ENCODE results near the gene SUCLA2. TPM values are rescaled to one million over a fixed set of nuclear protein-coding genes. Genes with fewer than 3 reads are reported as not detected.
"Not testable (repeated sequence)": the region's sequence is repeated elsewhere in the genome, so short reads cannot be mapped to it uniquely, and the experiment has no call there.

Gene SUCLA2
- total and polyA plus RNA-seq, 5 donors from 2014 or later = 14.0 to 25.8 (median 17.4) TPM

GRCh38 chr13:47959468-47960247 is 41.4 kb downstream of the SUCLA2 start:
- H3K27ac Mint-ChIP-seq = no peak overlapping the region
- H3K36me3 Mint-ChIP-seq = peaks cover 80% of the 10 kb centered on the region
- H3K36me3 ChIP-seq (ENCODE audit: control insufficient read depth, insufficient read depth, low read length) = peaks cover 55% of the 10 kb centered on the region

GRCh38 chr13:47957073-47957472 is 44.0 kb downstream of the SUCLA2 start:
- peaks cover 2 to 6% (median 5%) of the 10 kb centered on the region in 4 donors for H3K4me1 Mint-ChIP-seq
- Histone ChIP-seq H3K27ac (ENCODE audit: insufficient read depth, low read length, poor library complexity, severe bottlenecking) (no peak overlapping the region), H3K4me3 (ENCODE audit: low read depth, low read length) (no peak overlapping the region), H3K4me1 (ENCODE audit: control insufficient read depth, insufficient read depth, low read length, poor library complexity, severe bottlenecking) (no peaks in the 10 kb centered on the region), H3K27me3 (ENCODE audit: control insufficient read depth, insufficient read depth, low read length) (no peaks in the 10 kb centered on the region), H3K36me3 (ENCODE audit: control insufficient read depth, insufficient read depth, low read length) (peaks cover 48% of the 10 kb centered on the region), H3K9me3 (ENCODE audit: control insufficient read depth in 2 of 2, low read length in 2 of 2) (peaks cover 18 to 27% of the 10 kb centered on the region in 2 experiments)
- H3K27ac Mint-ChIP-seq = no peak overlapping the region
- H3K36me3 Mint-ChIP-seq = peaks cover 84% of the 10 kb centered on the region
- ATAC-seq (ENCODE audit: low read depth in 2 of 2) = no peak
- DNase-seq = no peak
- peak overlapping the region in 1 of 4 donors; percentile 38 for H3K4me3 Mint-ChIP-seq
- no peaks in the 10 kb centered on the region for H3K27me3 Mint-ChIP-seq
- H3K9me3 Mint-ChIP-seq = peaks cover 0 to 30% (median 11%) of the 10 kb centered on the region in 7 donors

More at GRCh38 chr13:47959468-47960247, 41.4 kb downstream of the SUCLA2 start:
- peaks cover 0 to 5% (median 0%) of the 10 kb centered on the region in 4 donors for H3K4me1 Mint-ChIP-seq
- H3K4me1 ChIP-seq (ENCODE audit: control insufficient read depth, insufficient read depth, low read length, poor library complexity, severe bottlenecking) = no peaks in the 10 kb centered on the region
- H3K27me3 Mint-ChIP-seq = no peaks in the 10 kb centered on the region
- peaks cover 0 to 30% (median 11%) of the 10 kb centered on the region in 7 donors for H3K9me3 Mint-ChIP-seq
- H3K27me3 ChIP-seq (ENCODE audit: control insufficient read depth, insufficient read depth, low read length) = no peaks in the 10 kb centered on the region
- no peak overlapping the region for H3K4me3 ChIP-seq (ENCODE audit: low read depth, low read length)
- H3K27ac ChIP-seq (ENCODE audit: insufficient read depth, low read length, poor library complexity, severe bottlenecking) = no peak overlapping the region
- ATAC-seq (ENCODE audit: low read depth in 2 of 2) (no peak), DNase-seq (no peak)
- H3K9me3 ChIP-seq (ENCODE audit: control insufficient read depth in 2 of 2, low read length in 2 of 2) = peaks cover 18 to 27% of the 10 kb centered on the region in 2 experiments
- H3K4me3 Mint-ChIP-seq = no peak overlapping the region

- no peak overlapping the region for H3K27ac ChIP-seq (ENCODE audit: insufficient read depth, low read length, poor library complexity, severe bottlenecking)
- ATAC-seq (ENCODE audit: low read depth in 2 of 2) (no peak), DNase-seq (no peak)
- peaks cover 50% of the 10 kb centered on the region for H3K36me3 ChIP-seq (ENCODE audit: control insufficient read depth, insufficient read depth, low read length)
- H3K4me1 ChIP-seq (ENCODE audit: control insufficient read depth, insufficient read depth, low read length, poor library complexity, severe bottlenecking) = no peaks in the 10 kb centered on the region
- no peaks in the 10 kb centered on the region for H3K27me3 ChIP-seq (ENCODE audit: control insufficient read depth, insufficient read depth, low read length)
- H3K4me3 ChIP-seq (ENCODE audit: low read depth, low read length) = no peak overlapping the region
- Mint-ChIP-seq H3K27ac (no peak overlapping the region), H3K9me3 (peaks cover 0 to 30% (median 11%) of the 10 kb centered on the region in 7 donors), H3K4me3 (no peak overlapping the region), H3K27me3 (no peaks in the 10 kb centered on the region), H3K4me1 (peaks cover 2 to 13% (median 8%) of the 10 kb centered on the region in 4 donors), H3K36me3 (peaks cover 82% of the 10 kb centered on the region)
- peaks cover 18 to 27% of the 10 kb centered on the region in 2 experiments for H3K9me3 ChIP-seq (ENCODE audit: control insufficient read depth in 2 of 2, low read length in 2 of 2)
Observed at GRCh38 chr13:47955836-47956235, 45.2 kb downstream of the SUCLA2 start.

- H3K9me3 ChIP-seq (ENCODE audit: control insufficient read depth in 2 of 2, low read length in 2 of 2) = no peaks in the 10 kb centered on the region
- peaks cover 28% of the 10 kb centered on the region for H3K36me3 ChIP-seq (ENCODE audit: control insufficient read depth, insufficient read depth, low read length)
- Mint-ChIP-seq H3K4me1 (peaks cover 2 to 20% (median 10%) of the 10 kb centered on the region in 4 donors), H3K9me3 (peaks cover 0 to 1% (median 0%) of the 10 kb centered on the region in 7 donors), H3K27me3 (no peaks in the 10 kb centered on the region), H3K27ac (peak overlapping the region in 1 of 3 donors; percentile 4), H3K36me3 (peaks cover 58% of the 10 kb centered on the region), H3K4me3 (no peak overlapping the region)
- H3K4me3 ChIP-seq (ENCODE audit: low read depth, low read length) = no peak overlapping the region
- DNase-seq (no peak), ATAC-seq (ENCODE audit: low read depth in 2 of 2) (no peak)
- H3K27me3 ChIP-seq (ENCODE audit: control insufficient read depth, insufficient read depth, low read length) = no peaks in the 10 kb centered on the region
- H3K4me1 ChIP-seq (ENCODE audit: control insufficient read depth, insufficient read depth, low read length, poor library complexity, severe bottlenecking) = no peaks in the 10 kb centered on the region
- H3K27ac ChIP-seq (ENCODE audit: insufficient read depth, low read length, poor library complexity, severe bottlenecking) = no peak overlapping the region
Observed at GRCh38 chr13:47949799-47950198, 51.3 kb downstream of the SUCLA2 start.

- Histone ChIP-seq H3K4me3 (ENCODE audit: low read depth, low read length) (no peak overlapping the region), H3K36me3 (ENCODE audit: control insufficient read depth, insufficient read depth, low read length) (peaks cover 16% of the 10 kb centered on the region), H3K4me1 (ENCODE audit: control insufficient read depth, insufficient read depth, low read length, poor library complexity, severe bottlenecking) (no peaks in the 10 kb centered on the region), H3K9me3 (ENCODE audit: control insufficient read depth in 2 of 2, low read length in 2 of 2) (no peaks in the 10 kb centered on the region), H3K27ac (ENCODE audit: insufficient read depth, low read length, poor library complexity, severe bottlenecking) (no peak overlapping the region), H3K27me3 (ENCODE audit: control insufficient read depth, insufficient read depth, low read length) (no peaks in the 10 kb centered on the region)
- ATAC-seq (ENCODE audit: low read depth in 2 of 2) = no peak
- no peaks in the 10 kb centered on the region for H3K27me3 Mint-ChIP-seq
- H3K4me3 Mint-ChIP-seq = no peak overlapping the region
- H3K4me1 Mint-ChIP-seq = peaks cover 0 to 8% (median 4%) of the 10 kb centered on the region in 4 donors
- no peak overlapping the region for H3K27ac Mint-ChIP-seq
- H3K36me3 Mint-ChIP-seq = peaks cover 60% of the 10 kb centered on the region
- no peak for DNase-seq
- no peaks in the 10 kb centered on the region for H3K9me3 Mint-ChIP-seq
Observed at GRCh38 chr13:47945738-47946137, 55.3 kb downstream of the SUCLA2 start.

GRCh38 chr13:47945146-47945545 is 55.9 kb downstream of the SUCLA2 start:
- not testable (repeated sequence) for ATAC-seq (ENCODE audit: low read depth in 2 of 2); H3K9me3 Mint-ChIP-seq
- H3K36me3 ChIP-seq (ENCODE audit: control insufficient read depth, insufficient read depth, low read length) = peaks cover 17% of the 10 kb centered on the region

GRCh38 chr13:47934371-47934770 is 66.7 kb downstream of the SUCLA2 start:
- peaks cover 20% of the 10 kb centered on the region for H3K36me3 Mint-ChIP-seq
- no peaks in the 10 kb centered on the region for H3K9me3 ChIP-seq (ENCODE audit: control insufficient read depth in 2 of 2, low read length in 2 of 2)
- no peak overlapping the region for H3K27ac ChIP-seq (ENCODE audit: insufficient read depth, low read length, poor library complexity, severe bottlenecking)
- H3K27me3 Mint-ChIP-seq = no peaks in the 10 kb centered on the region
- H3K4me3 ChIP-seq (ENCODE audit: low read depth, low read length) = no peak overlapping the region
- peaks cover 0 to 3% (median 0%) of the 10 kb centered on the region in 7 donors for H3K9me3 Mint-ChIP-seq
- peaks cover 0 to 2% (median 0%) of the 10 kb centered on the region in 4 donors for H3K4me1 Mint-ChIP-seq
- H3K27ac Mint-ChIP-seq = no peak overlapping the region
- H3K4me3 Mint-ChIP-seq = no peak overlapping the region
- no peak for ATAC-seq (ENCODE audit: low read depth in 2 of 2)
- DNase-seq = no peak
- H3K27me3 ChIP-seq (ENCODE audit: control insufficient read depth, insufficient read depth, low read length) = no peaks in the 10 kb centered on the region
- peaks cover 1% of the 10 kb centered on the region for H3K36me3 ChIP-seq (ENCODE audit: control insufficient read depth, insufficient read depth, low read length)
- H3K4me1 ChIP-seq (ENCODE audit: control insufficient read depth, insufficient read depth, low read length, poor library complexity, severe bottlenecking) = no peaks in the 10 kb centered on the region

More at GRCh38 chr13:47945146-47945545, 55.9 kb downstream of the SUCLA2 start:
- DNase-seq; H3K4me3 ChIP-seq (ENCODE audit: low read depth, low read length); H3K27me3 Mint-ChIP-seq; H3K27ac Mint-ChIP-seq; H3K4me1 Mint-ChIP-seq; H3K9me3 ChIP-seq (ENCODE audit: control insufficient read depth in 2 of 2, low read length in 2 of 2); H3K27ac ChIP-seq (ENCODE audit: insufficient read depth, low read length, poor library complexity, severe bottlenecking); H3K27me3 ChIP-seq (ENCODE audit: control insufficient read depth, insufficient read depth, low read length); H3K4me1 ChIP-seq (ENCODE audit: control insufficient read depth, insufficient read depth, low read length, poor library complexity, severe bottlenecking); H3K4me3 Mint-ChIP-seq: not testable (repeated sequence)
- H3K36me3 Mint-ChIP-seq = peaks cover 60% of the 10 kb centered on the region

Measured in CD4-positive, CD25-positive, alpha-beta regulatory T cell (primary cell).